Stomach (tissue), 4 donors: ENCODE results near the gene ACRV1.

ENCODE experiments used
- CTCF ChIP-seq, 7 experiments: fragments of 450-650 bp in 4 of 7; fragments of 200-600 bp in 3 of 7; sonication (generic) in 3 of 7; IDR thresholded peaks; one replicate each; pipeline ENCODE4 v1.5.1; 2016 to 2019; ENCODE audit warnings: antibody characterized with exemption in 7 of 7, control low read depth in 2 of 7, mild to moderate bottlenecking in 1 of 7
- EP300 ChIP-seq: sonication (generic); formaldehyde crosslinking; IDR thresholded peaks from one replicate; pipeline ENCODE4 v1.6.1; 2017; ENCODE audit warnings: antibody characterized with exemption
- POLR2A ChIP-seq, 4 donors: fragments of 450-650 bp; IDR thresholded peaks; one replicate each; pipeline ENCODE4 v1.6.1; 2016; ENCODE audit warnings: antibody characterized with exemption in 4 of 4, control low read depth in 2 of 4, mild to moderate bottlenecking in 1 of 4, moderate library complexity in 1 of 4
- POLR2AphosphoS5 ChIP-seq, 3 donors: sonication (generic); formaldehyde crosslinking; IDR thresholded peaks; one replicate each; pipeline ENCODE4 v1.6.1; 2016; ENCODE audit warnings: antibody characterized with exemption in 3 of 3

GRCh38 chr11:125701858-125702621 is 21.4 kb upstream of the ACRV1 start:
- TF ChIP-seq CTCF (IDR thresholded peaks at IDR 0.05) (no peak), POLR2AphosphoS5 (IDR thresholded peaks at IDR 0.05) (no peak), EP300 (no peak), POLR2A (IDR thresholded peaks at IDR 0.05) (no peak)
